Common myeloid progenitor, CD34-positive (primary cell): ENCODE data around the gene TNIP1.

Experiments
- CTCF ChIA-PET: fragments of 350-600 bp; sonication (Branson Sonifier 250); formaldehyde crosslinking; loops from one replicate; lab custom pipeline; 2021; ENCODE audit warnings: antibody characterized with exemption; lab: Charles Lee
- POLR2A ChIA-PET: fragments of 350-600 bp; sonication (Branson Sonifier 250); formaldehyde crosslinking; loops from one replicate; lab custom pipeline; 2021; ENCODE audit warnings: antibody characterized with exemption; lab: Charles Lee
- DNase-seq, 3 donors: peaks; one replicate each; pipeline versions ENCODE4 v3.0.0 to v3.0.0-alpha.2; 2013
- H3K27ac ChIP-seq, 2 experiments: 1 replicate in 1 of 2; 2 replicates in 1 of 2; pipeline ENCODE4 v1.7.0; 2013; ENCODE audit warnings: inconsistent platforms in 2 of 2, low read length in 2 of 2, mild to moderate bottlenecking in 2 of 2, low read depth in 1 of 2, moderate library complexity in 1 of 2; ENCODE audit not compliant: severe bottlenecking in 2 of 2, insufficient read depth in 1 of 2, poor library complexity in 1 of 2
- H3K27me3 ChIP-seq, 5 experiments: replicated peaks in 2 of 5; 1 replicate in 3 of 5; 2 replicates in 2 of 5; pipeline versions ENCODE4 v1.6.1 to v1.7.0; 2013; ENCODE audit warnings: low read length in 4 of 5, mild to moderate bottlenecking in 2 of 5, moderate library complexity in 2 of 5, inconsistent platforms in 1 of 5; ENCODE audit not compliant: insufficient read depth in 5 of 5, control insufficient read depth in 4 of 5
- H3K36me3 ChIP-seq, 4 experiments: 1 replicate in 2 of 4; 2 replicates in 2 of 4; pipeline versions ENCODE4 v1.6.1 to v1.7.0; 2013; ENCODE audit warnings: low read length in 3 of 4, control low read depth in 1 of 4, mild to moderate bottlenecking in 1 of 4; ENCODE audit not compliant: control insufficient read depth in 4 of 4, insufficient read depth in 4 of 4
- H3K4me1 ChIP-seq, 4 experiments: 1 replicate in 3 of 4; 2 replicates in 1 of 4; pipeline versions ENCODE4 v1.6.1 to v1.7.1; 2013; ENCODE audit warnings: low read length in 3 of 4, mild to moderate bottlenecking in 3 of 4, control low read depth in 1 of 4, inconsistent platforms in 1 of 4, moderate library complexity in 1 of 4; ENCODE audit not compliant: control insufficient read depth in 4 of 4, insufficient read depth in 4 of 4; ENCODE audit errors: control extremely low read depth in 1 of 4
- H3K4me3 ChIP-seq, 7 experiments: 1 replicate in 4 of 7; 2 replicates in 3 of 7; pipeline versions ENCODE4 v1.5.1 to v1.7.0; 2013; ENCODE audit warnings: mild to moderate bottlenecking in 7 of 7, low read length in 6 of 7, moderate library complexity in 6 of 7, inconsistent platforms in 2 of 7, low read depth in 2 of 7, control low read depth in 1 of 7; ENCODE audit not compliant: insufficient read depth in 4 of 7, control insufficient read depth in 1 of 7; ENCODE audit errors: extremely low read depth in 1 of 7
- H3K9me3 ChIP-seq, 5 experiments: 1 replicate in 4 of 5; 2 replicates in 1 of 5; pipeline versions ENCODE4 v1.6.1 to v1.7.1; 2013; ENCODE audit warnings: low read length in 4 of 5, mild to moderate bottlenecking in 2 of 5, inconsistent platforms in 1 of 5, low read depth in 1 of 5, moderate library complexity in 1 of 5; ENCODE audit not compliant: control insufficient read depth in 4 of 5, insufficient read depth in 2 of 5; ENCODE audit errors: control extremely low read depth in 1 of 5
- WGBS: methylation state at CpG from one replicate; pipeline ENCODE4 v1.1.5; 2013; ENCODE audit not compliant: insufficient coverage; 5-methylcytosine and 5-hydroxymethylcytosine counted together

Gene TNIP1

GRCh38 chr5:151008906-151009305 lies 71.9 kb downstream of the TNIP1 start:
- Histone ChIP-seq H3K4me1 (no peaks in the 10 kb centered on the region), H3K4me3 (no peak overlapping the region), H3K36me3 (no peaks in the 10 kb centered on the region), H3K27me3 (no peaks in the 10 kb centered on the region), H3K27ac (no peak overlapping the region), H3K9me3 (no peaks in the 10 kb centered on the region)
- 100% methylated on average over 4 of the region's 4 CpGs for WGBS
- DNase-seq: no peak
- POLR2A ChIA-PET: no interaction called here
- CTCF ChIA-PET: no interaction called here

- no peaks in the 10 kb centered on the region for H3K36me3 ChIP-seq
- no peak overlapping the region for H3K4me3 ChIP-seq
- H3K4me1 ChIP-seq: no peaks in the 10 kb centered on the region
- no peak overlapping the region for H3K27ac ChIP-seq
- H3K9me3 ChIP-seq: no peaks in the 10 kb centered on the region
- WGBS: 83% methylated on average over 1 of the region's 2 CpGs
- DNase-seq: no peak
- ChIA-PET CTCF (no interaction called here), POLR2A (no interaction called here)
- no peaks in the 10 kb centered on the region for H3K27me3 ChIP-seq
These were observed 72.7 kb downstream of the TNIP1 start for GRCh38 chr5:151008210-151008491.

DNA sequence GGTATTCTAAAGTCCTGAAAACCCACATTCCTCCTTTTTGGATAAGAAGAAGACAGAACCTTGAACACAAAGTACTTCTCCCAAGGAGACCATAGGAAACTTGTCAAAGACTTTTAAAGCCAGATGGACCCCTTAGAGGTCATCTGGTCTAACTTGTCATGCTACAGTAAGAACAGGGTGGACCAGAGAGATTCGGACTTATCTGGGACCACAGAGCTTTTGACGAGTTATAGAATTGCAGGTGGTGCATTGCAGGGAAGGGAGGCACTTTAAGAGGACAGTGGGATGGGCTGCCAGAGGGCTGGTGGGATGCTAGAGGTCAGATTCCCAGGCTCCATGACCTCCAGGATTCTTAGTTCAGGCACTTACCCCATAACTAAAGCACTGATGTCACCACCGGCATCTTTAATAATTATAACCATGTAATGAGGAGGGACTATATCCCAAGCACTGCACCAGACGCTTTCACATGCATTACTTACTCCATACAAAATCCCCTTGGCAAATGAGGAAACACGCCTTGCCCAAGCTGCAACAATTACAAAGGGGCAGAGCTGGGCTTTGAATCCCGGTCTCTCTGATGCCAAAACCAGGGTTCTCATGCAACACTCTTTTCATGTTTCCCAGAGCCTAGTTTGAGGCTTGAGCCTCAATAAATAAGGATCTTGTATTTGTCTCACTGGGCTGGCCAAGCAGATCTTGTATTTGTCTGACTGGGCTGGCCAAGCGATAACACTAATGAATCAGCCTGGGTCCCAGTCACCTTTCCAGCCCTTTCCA lies 73.2 kb downstream of the TNIP1 start:
- no peak overlapping the region for H3K27ac ChIP-seq
- no peaks in the 10 kb centered on the region for H3K9me3 ChIP-seq
- POLR2A ChIA-PET: no interaction called here
- no peak for DNase-seq
- no peak overlapping the region for H3K4me3 ChIP-seq
- H3K4me1 ChIP-seq: no peaks in the 10 kb centered on the region
- 91% methylated on average over 6 of the region's 7 CpGs for WGBS
- H3K36me3 ChIP-seq: no peaks in the 10 kb centered on the region
- CTCF ChIA-PET: interaction anchor here (0.7 kb wide), 1 partner anchor 159 kb away, joined by 3 read pairs; no protein-coding TSS in a partner anchor
- H3K27me3 ChIP-seq: no peaks in the 10 kb centered on the region

- Histone ChIP-seq H3K27me3 (no peaks in the 10 kb centered on the region), H3K4me3 (no peak overlapping the region), H3K27ac (no peak overlapping the region), H3K9me3 (no peaks in the 10 kb centered on the region), H3K4me1 (no peaks in the 10 kb centered on the region), H3K36me3 (no peaks in the 10 kb centered on the region)
- no peak for DNase-seq
- WGBS: 100% methylated on average over 4 of the region's 5 CpGs
- ChIA-PET CTCF (interaction anchor here (0.7 kb wide), 1 partner anchor 159 kb away, joined by 3 read pairs; no protein-coding TSS in a partner anchor), POLR2A (no interaction called here)
These were observed 74.0 kb downstream of the TNIP1 start for GRCh38 chr5:151006704-151007334.

- Histone ChIP-seq H3K4me3 (no peak overlapping the region), H3K27ac (no peak overlapping the region), H3K4me1 (no peaks in the 10 kb centered on the region), H3K27me3 (no peaks in the 10 kb centered on the region), H3K36me3 (no peaks in the 10 kb centered on the region), H3K9me3 (no peaks in the 10 kb centered on the region)
- no peak for DNase-seq
- POLR2A ChIA-PET: no interaction called here
- WGBS: 53% methylated on average over 4 of the region's 7 CpGs
- CTCF ChIA-PET: no interaction called here
These were observed 74.8 kb downstream of the TNIP1 start for GRCh38 chr5:151005950-151006576.

- H3K9me3 ChIP-seq: no peaks in the 10 kb centered on the region
- POLR2A ChIA-PET: no interaction called here
- H3K4me3 ChIP-seq: no peak overlapping the region
- 96% methylated on average over 3 of the region's 5 CpGs for WGBS
- H3K36me3 ChIP-seq: no peaks in the 10 kb centered on the region
- no peak for DNase-seq
- no peaks in the 10 kb centered on the region for H3K4me1 ChIP-seq
- CTCF ChIA-PET: no interaction called here
- H3K27me3 ChIP-seq: no peaks in the 10 kb centered on the region
- H3K27ac ChIP-seq: no peak overlapping the region
These were observed 75.5 kb downstream of the TNIP1 start for GRCh38 chr5:151005187-151005949.
